HG03571 (cell line): Measurements from ENCODE around the gene PML.

Source experiments
- ATAC-seq: cut with Tn5 transposase; IDR thresholded peaks from one replicate; pipeline ENCODE4 v1.9.1; 2021; ENCODE audit not compliant: unreplicated experiment

Gene PML

GRCh38 chr15:74007820-74008371 lies 13.4 kb downstream of the PML start:
- ATAC-seq = no peak

GRCh38 chr15:74008901-74009300 lies 14.4 kb downstream of the PML start:
- no peak for ATAC-seq

GRCh38 chr15:74010929-74011540 lies 16.5 kb downstream of the PML start:
- ATAC-seq = no peak

GRCh38 chr15:74011610-74012009 lies 17.1 kb downstream of the PML start:
- no peak for ATAC-seq

GRCh38 chr15:74013374-74013894 lies 18.9 kb downstream of the PML start:
- ATAC-seq = no peak

- no peak for ATAC-seq
These were observed 25.2 kb downstream of the PML start for GRCh38 chr15:74019734-74020133.

GRCh38 chr15:74022706-74023470 lies 28.4 kb downstream of the PML start:
- ATAC-seq = no peak

GRCh38 chr15:74024687-74025086 lies 30.2 kb downstream of the PML start:
- ATAC-seq = no peak

- no peak for ATAC-seq
These were observed 30.9 kb downstream of the PML start for GRCh38 chr15:74025436-74025835.

- no peak for ATAC-seq
These were observed 33.2 kb downstream of the PML start for GRCh38 chr15:74027688-74028087.

- ATAC-seq = no peak
These were observed 34.1 kb downstream of the PML start for GRCh38 chr15:74028646-74029045.

- no peak for ATAC-seq
These were observed 37.5 kb downstream of the PML start for GRCh38 chr15:74032046-74032445.

GRCh38 chr15:74032606-74033561 lies 38.4 kb downstream of the PML start:
- no peak for ATAC-seq

GRCh38 chr15:74034206-74034755 lies 39.8 kb downstream of the PML start:
- ATAC-seq = no peak

- ATAC-seq = no peak
These were observed 40.9 kb downstream of the PML start for GRCh38 chr15:74035121-74036017.

GRCh38 chr15:74036271-74037170 lies 42.0 kb downstream of the PML start:
- no peak for ATAC-seq

- ATAC-seq = no peak
These were observed 42.9 kb downstream of the PML start for GRCh38 chr15:74037171-74038117.
